Esophagus squamous epithelium (tissue), 5 donors: ENCODE measurements around the gene PTCH1. TPM values are rescaled to one million over a fixed set of nuclear protein-coding genes. Genes with fewer than 3 reads are reported as not detected.

Experiments
- DNase-seq: peaks from one replicate; lab custom pipeline; 2025; lab: John Stamatoyannopoulos, UW
- H3K27ac ChIP-seq, 4 donors: fragments of 200-600 bp; sonication (generic); one replicate each; pipeline ENCODE4 v1.5.1; 2016 to 2019; ENCODE audit warnings: mild to moderate bottlenecking in 1 of 4
- H3K27me3 ChIP-seq, 4 donors: fragments of 200-600 bp; sonication (generic); 1 replicate in 3 of 4; 2 replicates in 1 of 4; pipeline versions ENCODE4 v1.5.1 to v1.6.0; 2017 to 2021; ENCODE audit warnings: antibody characterized with exemption in 1 of 4
- H3K36me3 ChIP-seq, 3 donors: fragments of 200-600 bp; sonication (generic); one replicate each; pipeline ENCODE4 v1.5.1; 2016 to 2019
- H3K4me1 ChIP-seq, 3 donors: fragments of 200-600 bp; sonication (generic); one replicate each; pipeline ENCODE4 v1.5.1; 2017 to 2019
- H3K4me3 ChIP-seq, 4 donors: fragments of 200-600 bp; sonication (generic); 1 replicate in 3 of 4; 2 replicates in 1 of 4; pipeline ENCODE4 v1.5.1; 2016 to 2019; ENCODE audit warnings: mild to moderate bottlenecking in 2 of 4, moderate library complexity in 1 of 4
- H3K9me3 ChIP-seq, 3 donors: fragments of 200-600 bp; sonication (generic); one replicate each; pipeline ENCODE4 v1.5.1; 2016 to 2019
- CTCF ChIP-seq, 6 experiments: fragments of 450-650 bp in 4 of 6; fragments of 200-600 bp in 2 of 6; sonication (generic) in 2 of 6; IDR thresholded peaks; one replicate each; pipeline ENCODE4 v1.5.1; 2016 to 2019; ENCODE audit warnings: antibody characterized with exemption in 6 of 6, mild to moderate bottlenecking in 4 of 6, moderate library complexity in 4 of 6
- POLR2A ChIP-seq, 4 donors: fragments of 450-650 bp; IDR thresholded peaks; one replicate each; pipeline ENCODE4 v1.6.1; 2017; ENCODE audit warnings: antibody characterized with exemption in 4 of 4, mild to moderate bottlenecking in 4 of 4, moderate library complexity in 3 of 4
- WGBS, 2 donors: methylation state at CpG; one replicate each; pipeline ENCODE4 v1.1.5; 2018; 5-methylcytosine and 5-hydroxymethylcytosine counted together
- intact Hi-C: fragments of 100-400 bp; cut with DNase I; formaldehyde crosslinking; loops from one replicate; pipeline ENCODE4 v1.15.0; 2022
- total RNA-seq, 4 donors: library from RNA; depleted of rRNA; stranded (reverse); fragments of >200 nt; gene quantifications; one replicate each; pipeline ENCODE4 v1.1.0, GENCODE V29; 2016
- donor health status: DM: yes; HTN: yes; CAD: no.

Gene PTCH1
- total RNA-seq, 4 donors from 2014 or later: 1.9 to 11.6 (median 3.5) TPM

- no peak overlapping the region for H3K27ac ChIP-seq
- intact Hi-C loops: no loop called here
- 80 to 88% methylated on average over 9 of the region's 9 CpGs for WGBS, 2 donors
- TF ChIP-seq CTCF (IDR thresholded peaks at IDR 0.05) (no peak), POLR2A (IDR thresholded peaks at IDR 0.05) (no peak)
- H3K27me3 ChIP-seq: no peaks in the 10 kb centered on the region
- H3K4me1 ChIP-seq: no peaks in the 10 kb centered on the region
- peaks cover 0 to under 1% (median 0%) of the 10 kb centered on the region in 3 donors for H3K36me3 ChIP-seq
- no peak overlapping the region for H3K4me3 ChIP-seq
- no peak for DNase-seq
- H3K9me3 ChIP-seq: no peaks in the 10 kb centered on the region
These were observed 78.0 kb downstream of the PTCH1 start for GRCh38 chr9:95438561-95439357.

DNA sequence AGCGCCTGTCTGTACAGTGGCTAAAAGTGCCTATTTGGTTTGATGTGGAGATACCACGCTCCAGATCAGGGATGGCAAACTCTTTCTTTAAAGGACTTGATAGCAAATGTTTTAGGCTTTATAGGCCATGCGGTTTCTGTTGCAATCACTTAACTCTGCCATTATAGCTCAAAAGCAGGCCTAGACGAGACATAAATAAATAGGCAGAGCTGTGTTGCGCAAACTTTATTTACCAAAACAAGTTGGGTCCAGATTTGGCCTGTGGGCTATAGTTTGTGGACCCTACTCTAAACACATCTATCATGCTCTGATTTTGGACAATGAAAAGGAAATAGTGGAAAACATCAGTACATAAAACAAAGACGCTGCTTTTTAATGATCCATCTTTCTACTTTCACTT, 79.2 kb downstream of the PTCH1 start:
- 85 to 89% methylated on average over 6 of the region's 6 CpGs for WGBS, 2 donors
- DNase-seq: no peak
- H3K27ac ChIP-seq: no peak overlapping the region
- no peaks in the 10 kb centered on the region for H3K9me3 ChIP-seq
- H3K4me3 ChIP-seq: no peak overlapping the region
- no peaks in the 10 kb centered on the region for H3K27me3 ChIP-seq
- intact Hi-C loops: no loop called here
- H3K36me3 ChIP-seq: no peaks in the 10 kb centered on the region
- TF ChIP-seq POLR2A (IDR thresholded peaks at IDR 0.05): no peak
- no peak for TF ChIP-seq CTCF (IDR thresholded peaks at IDR 0.05)
- no peaks in the 10 kb centered on the region for H3K4me1 ChIP-seq

GRCh38 chr9:95436416-95436815, 80.4 kb downstream of the PTCH1 start:
- Histone ChIP-seq H3K9me3 (no peaks in the 10 kb centered on the region), H3K36me3 (no peaks in the 10 kb centered on the region), H3K27me3 (no peaks in the 10 kb centered on the region), H3K4me1 (no peaks in the 10 kb centered on the region), H3K27ac (no peak overlapping the region), H3K4me3 (no peak overlapping the region)
- no peak for DNase-seq
- intact Hi-C loops: no loop called here
- 83 to 93% methylated on average over 7 of the region's 7 CpGs for WGBS, 2 donors
- TF ChIP-seq CTCF (IDR thresholded peaks at IDR 0.05): no peak
- TF ChIP-seq POLR2A (IDR thresholded peaks at IDR 0.05): no peak

DNA sequence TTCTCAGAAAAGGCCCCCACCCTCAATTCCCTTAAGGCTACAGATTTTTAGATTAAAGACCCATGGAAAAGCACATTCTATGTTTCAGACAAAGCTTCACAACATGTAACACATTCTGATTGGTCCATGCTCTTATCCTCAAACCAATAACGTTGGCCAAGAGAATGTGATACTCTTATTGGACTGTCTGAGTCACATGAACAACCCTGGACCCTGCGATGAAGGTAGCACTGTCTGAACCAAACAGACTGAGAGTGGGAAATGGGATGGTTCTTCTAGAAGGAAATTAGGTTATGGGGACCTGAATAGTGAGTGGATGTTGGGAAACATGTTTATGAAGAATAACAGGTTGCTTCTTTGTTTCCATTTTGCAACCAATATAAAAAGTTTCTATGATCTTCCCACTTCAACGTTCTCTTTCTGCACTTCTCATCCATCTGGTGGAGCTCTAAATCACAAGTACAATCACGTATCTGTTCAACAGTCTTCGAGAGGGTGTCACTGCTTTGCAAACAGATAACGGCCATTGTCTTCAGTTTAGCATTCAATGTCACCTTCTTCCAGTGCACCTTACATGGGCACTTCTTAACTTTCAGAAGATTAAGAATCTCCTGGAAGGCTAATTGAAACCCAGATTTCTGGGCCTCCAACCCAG, 81.6 kb downstream of the PTCH1 start:
- no peak for DNase-seq
- no peaks in the 10 kb centered on the region for H3K27me3 ChIP-seq
- intact Hi-C loops: no loop called here
- TF ChIP-seq POLR2A (IDR thresholded peaks at IDR 0.05) (no peak), CTCF (IDR thresholded peaks at IDR 0.05) (no peak)
- H3K4me1 ChIP-seq: no peaks in the 10 kb centered on the region
- peaks cover 0 to 6% (median 2%) of the 10 kb centered on the region in 3 donors for H3K9me3 ChIP-seq
- WGBS, 2 donors: 73 to 74% methylated on average over 6 of the region's 6 CpGs
- no peaks in the 10 kb centered on the region for H3K36me3 ChIP-seq
- H3K4me3 ChIP-seq: no peak overlapping the region
- no peak overlapping the region for H3K27ac ChIP-seq
